GM12878 (cell line): ENCODE results near the gene RPS19BP1. TPM values are rescaled to one million over a fixed set of nuclear protein-coding genes. Genes with fewer than 3 reads are reported as not detected.

Experiments used
- ATAC-seq: fragments of 200-7000 bp; cut with Tn5 transposase; 3 replicates; pipeline ENCODE4 v1.9.1; 2020; ENCODE audit warnings: mild to moderate bottlenecking, moderate library complexity
- BruUV-seq: library from RNA; stranded (reverse); fragments of 400-500 nt; replicated peaks from 2 replicates; lab custom pipeline; 2021; lab: Mats Ljungman, UMichigan
- CTCF ChIA-PET: fragments of 300-600 bp; sonication (Branson Sonifier 250); formaldehyde crosslinking; extraction: SDS; loops from one replicate; lab custom pipeline; 2021; ENCODE audit warnings: inconsistent platforms; lab: Yijun Ruan, JAX
- POLR2A ChIA-PET: fragments of 350-600 bp; formaldehyde crosslinking; extraction: SDS; loops from one replicate; lab custom pipeline; 2021; ENCODE audit warnings: inconsistent platforms; lab: Charles Lee
- RAD21 ChIA-PET: fragments of 300-600 bp; sonication (Branson Sonifier 250); formaldehyde crosslinking; loops from one replicate; lab custom pipeline; 2023; ENCODE audit warnings: antibody characterized with exemption; ENCODE audit not compliant: unreplicated experiment; lab: Charles Lee
- SMC1A ChIA-PET: fragments of 300-600 bp; sonication (Branson Sonifier 250); formaldehyde crosslinking; loops from one replicate; lab custom pipeline; 2023; ENCODE audit not compliant: unreplicated experiment, uncharacterized antibody; lab: Charles Lee
- DNase-seq: peaks from one replicate; pipeline ENCODE4 v3.0.0-alpha.2; 2011; ENCODE audit warnings: low read depth, low spot score
- FAIRE-seq: peaks from 3 replicates; lab custom pipeline; 2011; peaks lifted over from hg19 to GRCh38; lab: Jason Lieb, UNC
- H2AFZ ChIP-seq: 2 replicates; pipeline ENCODE4 v1.6.0; 2011; ENCODE audit warnings: low read depth, low read length, control low read depth; ENCODE audit not compliant: control insufficient read depth
- H3K27ac ChIP-seq: 2 replicates; pipeline ENCODE4 v1.5.1; 2011; ENCODE audit warnings: control low read depth; ENCODE audit not compliant: control insufficient read depth, insufficient read depth
- H3K27me3 ChIP-seq, 2 experiments: replicated peaks in 1 of 2; 2 replicates each; pipeline versions ENCODE4 v1.6.0 to v1.6.1; 2011; ENCODE audit warnings: low read length in 1 of 2; ENCODE audit not compliant: control insufficient read depth in 2 of 2, insufficient read depth in 2 of 2
- H3K36me3 ChIP-seq, 2 experiments: 2 replicates each; pipeline ENCODE4 v1.5.1; 2011; ENCODE audit warnings: low read length in 1 of 2; ENCODE audit not compliant: control insufficient read depth in 2 of 2, insufficient read depth in 2 of 2
- H3K4me1 ChIP-seq: 2 replicates; pipeline ENCODE4 v1.6.1; 2011; ENCODE audit warnings: mild to moderate bottlenecking, low read length, moderate library complexity, mixed read lengths; ENCODE audit not compliant: control insufficient read depth, insufficient read depth
- H3K4me2 ChIP-seq: 2 replicates; pipeline ENCODE4 v1.6.0; 2011; ENCODE audit warnings: control low read depth; ENCODE audit not compliant: control insufficient read depth, insufficient read depth
- H3K4me3 ChIP-seq: fragments of 200-600 bp; sonication (generic); 2 replicates; pipeline ENCODE4 v1.5.1; 2016
- H3K79me2 ChIP-seq: 2 replicates; pipeline ENCODE4 v1.6.0; 2011; ENCODE audit warnings: low read length; ENCODE audit not compliant: control insufficient read depth, insufficient read depth
- H3K9ac ChIP-seq: 2 replicates; pipeline ENCODE4 v1.8.0; 2011; ENCODE audit warnings: low read length, control low read depth, mixed read lengths; ENCODE audit not compliant: control insufficient read depth, insufficient read depth
- H3K9me3 ChIP-seq: replicated peaks from 3 replicates; pipeline ENCODE4 v1.5.1; 2011; ENCODE audit warnings: mild to moderate bottlenecking, low read length; ENCODE audit not compliant: control insufficient read depth, insufficient read depth
- H4K20me1 ChIP-seq: 2 replicates; pipeline ENCODE4 v1.6.0; 2011; ENCODE audit not compliant: control insufficient read depth, insufficient read depth
- BHLHE40 ChIP-seq, 2 experiments: fragments of 450-650 bp in 1 of 2; IDR thresholded peaks; 2 replicates each; pipeline ENCODE4 v1.6.1; 2011 to 2017; ENCODE audit warnings: low read depth in 2 of 2, borderline replicate concordance in 1 of 2, improper control_type of control experiment in 1 of 2, low read length in 1 of 2, mild to moderate bottlenecking in 1 of 2
- BRCA1 ChIP-seq: IDR thresholded peaks from 2 replicates; pipeline ENCODE4 v1.6.1; 2011; ENCODE audit warnings: low read depth, low read length, improper control_type of control experiment
- E2F4 ChIP-seq: IDR thresholded peaks from 2 replicates; pipeline ENCODE4 v1.6.1; 2012; ENCODE audit warnings: low read depth, low read length, improper control_type of control experiment
- JUND ChIP-seq: IDR thresholded peaks from 2 replicates; pipeline ENCODE4 v1.6.1; 2012; ENCODE audit warnings: low read depth, mild to moderate bottlenecking, low read length, improper control_type of control experiment, moderate library complexity
- PAX5 ChIP-seq: IDR thresholded peaks from 2 replicates; pipeline ENCODE4 v1.6.1; 2011; ENCODE audit warnings: low read depth, low read length, borderline replicate concordance
- PML ChIP-seq: IDR thresholded peaks from 2 replicates; pipeline ENCODE4 v1.6.1; 2012; ENCODE audit warnings: low read length, inconsistent platforms
- SIX5 ChIP-seq: IDR thresholded peaks from 2 replicates; pipeline ENCODE4 v1.6.1; 2011; ENCODE audit warnings: mild to moderate bottlenecking, low read depth, low read length, moderate library complexity; ENCODE audit not compliant: severe bottlenecking
- STAT3 ChIP-seq: IDR thresholded peaks from 2 replicates; pipeline ENCODE4 v1.6.1; 2011; ENCODE audit warnings: low read depth, low read length, improper control_type of control experiment
- WGBS: methylation state at CpG from one replicate; pipeline ENCODE4 v1.1.6; 2016; ENCODE audit warnings: low lambda C conversion rate; ENCODE audit not compliant: insufficient replicate concordance, insufficient coverage; ENCODE audit errors: missing lambda C conversion rate; 5-methylcytosine and 5-hydroxymethylcytosine counted together
- in situ Hi-C: fragments of 300-500 bp; cut with MboI; formaldehyde crosslinking; loops from 9 replicates; pipeline ENCODE4 v1.14.3; 2018; ENCODE audit warnings: mixed read lengths
- intact Hi-C: fragments of 100-400 bp; cut with micrococcal nuclease; formaldehyde crosslinking; loops from one replicate; pipeline ENCODE4 v1.14.2; 2022; ENCODE audit not compliant: unreplicated experiment
- polyA plus RNA-seq, 11 experiments: library from polyadenylated mRNA; depleted of rRNA in 4 of 11; unstranded in 6 of 11; stranded (reverse) in 5 of 11; fragments of >200 nt; fragmentation: Nextera tagmentation in 4 of 11; fragmentation: Illumina TruSeq in 1 of 11; extraction: Ambion mirVana in 4 of 11; extraction: Trizol in 1 of 11; gene quantifications; 1 replicate in 1 of 11; 2 replicates in 10 of 11; pipeline versions ENCODE4 v1.2.1 to v1.2.3, GENCODE V29; 2011 to 2016; ENCODE audit warnings: inconsistent platforms in 2 of 11, missing spikeins in 2 of 11, low read depth in 1 of 11
- total RNA-seq, 4 experiments: library from RNA; depleted of rRNA in 3 of 4; stranded (reverse); fragments of >200 nt in 3 of 4; fragmentation: Illumina TruSeq in 1 of 4; extraction: Trizol in 1 of 4; gene quantifications; 2 replicates each; pipeline versions ENCODE4 v1.2.1 to v1.2.3, GENCODE V29; 2013 to 2021
- TF ChIP-seq, protein P1 (sequence below): fragments of 450-650 bp; IDR thresholded peaks from 2 replicates; pipeline ENCODE4 v1.6.1; 2017; ENCODE audit warnings: borderline replicate concordance

RPS19BP1 gene
- total and polyA plus RNA-seq, 10 of the 15 experiments (the other 5 are each of a cell fraction or from before 2014, with no cell fraction given) = 2.7 to 206 (median 78.6) TPM

- Histone ChIP-seq H3K4me2 (no peak overlapping the region), H3K9ac (no peak overlapping the region), H3K27me3 (no peaks in the 10 kb centered on the region), H3K9me3 (no peaks in the 10 kb centered on the region), H3K79me2 (peaks cover 2% of the 10 kb centered on the region; the same call in 1 of the 2 replicates), H4K20me1 (no peaks in the 10 kb centered on the region), H3K36me3 (peaks cover 3 to 25% of the 10 kb centered on the region in 2 experiments), H2AFZ (no peak overlapping the region), H3K4me1 (peaks cover 7% of the 10 kb centered on the region; the same call in 1 of the 2 replicates), H3K4me3 (no peak overlapping the region), H3K27ac (no peak overlapping the region)
- POLR2A ChIA-PET = no interaction called here
- BruUV-seq = no TSS peak
- in situ Hi-C loops = loop anchor here (5.0 kb wide), 1 partner anchor 551 kb away; no protein-coding TSS in a partner anchor
- CTCF ChIA-PET = interaction anchor here (1.5 to 15.7 kb wide), 4 partner anchors 16 to 174 kb away, joined by 3 to 372 read pairs (median 8); partner anchors contain the start of genes ATF4 and RPS19BP1
- WGBS = 97% methylated on average over 6 of the region's 6 CpGs
- DNase-seq (no peak), ATAC-seq (no peak), FAIRE-seq (no peak)
- intact Hi-C loops = loop anchor here (5.0 kb wide), 1 partner anchor 546 kb away; no protein-coding TSS in a partner anchor
- TF ChIP-seq SIX5 = no peak
- SMC1A ChIA-PET = interaction anchor here (1.0 to 2.2 kb wide), 2 partner anchors 38 to 92 kb away, joined by 3 to 9 read pairs; partner anchors contain the start of gene TAB1
- RAD21 ChIA-PET = interaction anchor here (0.7 to 0.9 kb wide), 2 partner anchors 37 to 54 kb away, joined by 3 to 5 read pairs; no protein-coding TSS in a partner anchor
These were observed 40.9 kb downstream of the RPS19BP1 start for GRCh38 chr22:39491696-39492095.

- WGBS = 73% methylated on average over 8 of the region's 9 CpGs
- FAIRE-seq (no peak), ATAC-seq (no peak), DNase-seq (no peak)
- Histone ChIP-seq H3K27me3 (no peaks in the 10 kb centered on the region), H2AFZ (no peak overlapping the region), H4K20me1 (no peaks in the 10 kb centered on the region), H3K4me3 (no peak overlapping the region), H3K4me2 (no peak overlapping the region), H3K9ac (no peak overlapping the region), H3K27ac (no peak overlapping the region), H3K79me2 (peaks cover 2% of the 10 kb centered on the region; the same call in 1 of the 2 replicates), H3K4me1 (peaks cover 7% of the 10 kb centered on the region; the same call in 1 of the 2 replicates), H3K9me3 (no peaks in the 10 kb centered on the region), H3K36me3 (peaks cover 3 to 25% of the 10 kb centered on the region in 2 experiments)
- intact Hi-C loops = loop anchor here (5.0 kb wide), 1 partner anchor 546 kb away; no protein-coding TSS in a partner anchor
- SMC1A ChIA-PET = interaction anchor here (1.0 to 2.2 kb wide), 3 partner anchors 38 to 92 kb away, joined by 3 to 9 read pairs (median 5); partner anchors contain the start of gene TAB1
- POLR2A ChIA-PET = interaction anchor here (0.6 kb wide), 1 partner anchor 16 kb away, joined by 3 read pairs; no protein-coding TSS in a partner anchor
- in situ Hi-C loops = loop anchor here (5.0 kb wide), 1 partner anchor 551 kb away; no protein-coding TSS in a partner anchor
- BruUV-seq = no TSS peak
- RAD21 ChIA-PET = interaction anchor here (1.9 kb wide), 1 partner anchor 38 kb away, joined by 8 read pairs; no protein-coding TSS in a partner anchor
- CTCF ChIA-PET = interaction anchor here (1.5 to 15.7 kb wide), 6 partner anchors 16 to 174 kb away, joined by 3 to 372 read pairs (median 6); partner anchors contain the start of genes ATF4, RPS19BP1 and TAB1
- TF ChIP-seq PAX5 (no peak), JUND (no peak), E2F4 (no peak), BRCA1 (no peak), BHLHE40 (IDR thresholded peaks at IDR 0.05; ENCODE audit: borderline replicate concordance in 1 of 2, low read depth in 2 of 2, low read length in 1 of 2) (no peak), PML (no peak), STAT3 (no peak)
- TF ChIP-seq, protein P1, sequence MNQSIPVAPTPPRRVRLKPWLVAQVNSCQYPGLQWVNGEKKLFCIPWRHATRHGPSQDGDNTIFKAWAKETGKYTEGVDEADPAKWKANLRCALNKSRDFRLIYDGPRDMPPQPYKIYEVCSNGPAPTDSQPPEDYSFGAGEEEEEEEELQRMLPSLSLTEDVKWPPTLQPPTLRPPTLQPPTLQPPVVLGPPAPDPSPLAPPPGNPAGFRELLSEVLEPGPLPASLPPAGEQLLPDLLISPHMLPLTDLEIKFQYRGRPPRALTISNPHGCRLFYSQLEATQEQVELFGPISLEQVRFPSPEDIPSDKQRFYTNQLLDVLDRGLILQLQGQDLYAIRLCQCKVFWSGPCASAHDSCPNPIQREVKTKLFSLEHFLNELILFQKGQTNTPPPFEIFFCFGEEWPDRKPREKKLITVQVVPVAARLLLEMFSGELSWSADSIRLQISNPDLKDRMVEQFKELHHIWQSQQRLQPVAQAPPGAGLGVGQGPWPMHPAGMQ = no peak
These were observed 41.4 kb downstream of the RPS19BP1 start for GRCh38 chr22:39490966-39491680.
